Ovary (tissue), 9 donors: ENCODE data around the gene PSMD14. TPM values are rescaled to one million over a fixed set of nuclear protein-coding genes. Genes with fewer than 3 reads are reported as not detected.
"Not testable (repeated sequence)": the region's sequence is repeated elsewhere in the genome, so short reads cannot be mapped to it uniquely, and the experiment has no call there.

Source experiments
- DNase-seq, 5 donors: peaks; one replicate each; pipeline ENCODE4 v3.0.0-alpha.2; 2019 to 2020
- H3K27ac ChIP-seq, 2 donors: fragments of 200-600 bp; one replicate each; pipeline versions ENCODE4 v1.5.1 to v1.8.0; 2019 to 2022
- H3K27me3 ChIP-seq: fragments of 200-600 bp; one replicate; pipeline ENCODE4 v1.8.0; 2022
- H3K36me3 ChIP-seq: fragments of 200-600 bp; sonication (generic); one replicate; pipeline ENCODE4 v1.5.1; 2019
- H3K4me1 ChIP-seq: one replicate; pipeline ENCODE4 v1.8.1; 2013; ENCODE audit warnings: mild to moderate bottlenecking, moderate library complexity; ENCODE audit not compliant: insufficient read depth
- H3K4me3 ChIP-seq: fragments of 200-600 bp; sonication (generic); one replicate; pipeline ENCODE4 v1.5.1; 2017
- H3K9me3 ChIP-seq, 2 donors: fragments of 200-600 bp in 1 of 2; sonication (generic) in 1 of 2; one replicate each; pipeline versions ENCODE4 v1.5.1 to v1.8.1; 2013 to 2019; ENCODE audit warnings: mild to moderate bottlenecking in 1 of 2, moderate library complexity in 1 of 2
- EP300 ChIP-seq: sonication (generic); formaldehyde crosslinking; IDR thresholded peaks from one replicate; pipeline ENCODE4 v1.6.1; 2017; ENCODE audit warnings: antibody characterized with exemption
- POLR2A ChIP-seq: fragments of 450-650 bp; IDR thresholded peaks from one replicate; pipeline ENCODE4 v1.6.1; 2017; ENCODE audit warnings: antibody characterized with exemption, mild to moderate bottlenecking, moderate library complexity
- WGBS, 3 donors: extraction: QIAGEN DNeasy Blood & Tissue Kit in 1 of 3; methylation state at CpG; one replicate each; pipeline versions ENCODE4 v1.1.5 to v1.1.7; 2013 to 2017; 5-methylcytosine and 5-hydroxymethylcytosine counted together
- intact Hi-C, 4 donors: fragments of 100-400 bp; cut with DNase I; formaldehyde crosslinking; loops; one replicate each; pipeline versions ENCODE4 v1.11.0 to v1.15.1; 2022 to 2023
- polyA plus RNA-seq, 2 donors: library from polyadenylated mRNA; stranded (reverse); fragments of 200-250 nt in 1 of 2; fragments of 350-450 nt in 1 of 2; fragmentation: Illumina TruSeq in 1 of 2; extraction: RNeasy Lipid Tissue Mini Kit (QIAGEN cat#74804) in 1 of 2; gene quantifications; one replicate each; pipeline ENCODE4 v1.2.3, GENCODE V29; 2013 to 2014
- total RNA-seq, 7 donors: library from RNA; depleted of rRNA in 2 of 7; stranded (reverse); fragments of >200 nt in 2 of 7; fragmentation: NEBNext Ultra II Directional in 3 of 7; extraction: Animal tissue kit (Norgen Biotek cat#: 25700) in 3 of 7; gene quantifications; one replicate each; pipeline versions ENCODE4 v1.1.0 to v1.2.4, GENCODE V29; 2016 to 2023
- TF ChIP-seq, protein P1 (sequence below), 3 donors: fragments of 450-650 bp in 2 of 3; fragments of 200-600 bp in 1 of 3; IDR thresholded peaks; one replicate each; pipeline versions ENCODE4 v1.5.1 to v1.8.0; 2016 to 2022; ENCODE audit warnings: antibody characterized with exemption in 3 of 3, mild to moderate bottlenecking in 1 of 3
- donor health status: DM: no; HTN: no; CAD: no; lungs with moderate emphysema.
- donor health status: DM: no; HTN: no; CAD: no.
- donor health status: Bipolar disorder and iron deficiency.
- donor health status: DM: yes; HTN: yes; CAD: no.
- donor health status: DM: no; HTN: no; CAD: no.
- donor health status: DM: yes; HTN: yes; CAD: no.

PSMD14 gene
- total and polyA plus RNA-seq, 9 donors, result 9.4 to 34.3 (median 19.4) TPM

- Histone ChIP-seq H3K9me3 (no peaks in the 10 kb centered on the region), H3K27me3 (no peaks in the 10 kb centered on the region), H3K27ac (no peak overlapping the region), H3K4me3 (no peak overlapping the region), H3K4me1 (no peaks in the 10 kb centered on the region), H3K36me3 (no peaks in the 10 kb centered on the region)
- no peak for DNase-seq
- intact Hi-C loops, result no loop called here
- no peak for TF ChIP-seq POLR2A
- TF ChIP-seq, protein P1, sequence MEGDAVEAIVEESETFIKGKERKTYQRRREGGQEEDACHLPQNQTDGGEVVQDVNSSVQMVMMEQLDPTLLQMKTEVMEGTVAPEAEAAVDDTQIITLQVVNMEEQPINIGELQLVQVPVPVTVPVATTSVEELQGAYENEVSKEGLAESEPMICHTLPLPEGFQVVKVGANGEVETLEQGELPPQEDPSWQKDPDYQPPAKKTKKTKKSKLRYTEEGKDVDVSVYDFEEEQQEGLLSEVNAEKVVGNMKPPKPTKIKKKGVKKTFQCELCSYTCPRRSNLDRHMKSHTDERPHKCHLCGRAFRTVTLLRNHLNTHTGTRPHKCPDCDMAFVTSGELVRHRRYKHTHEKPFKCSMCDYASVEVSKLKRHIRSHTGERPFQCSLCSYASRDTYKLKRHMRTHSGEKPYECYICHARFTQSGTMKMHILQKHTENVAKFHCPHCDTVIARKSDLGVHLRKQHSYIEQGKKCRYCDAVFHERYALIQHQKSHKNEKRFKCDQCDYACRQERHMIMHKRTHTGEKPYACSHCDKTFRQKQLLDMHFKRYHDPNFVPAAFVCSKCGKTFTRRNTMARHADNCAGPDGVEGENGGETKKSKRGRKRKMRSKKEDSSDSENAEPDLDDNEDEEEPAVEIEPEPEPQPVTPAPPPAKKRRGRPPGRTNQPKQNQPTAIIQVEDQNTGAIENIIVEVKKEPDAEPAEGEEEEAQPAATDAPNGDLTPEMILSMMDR (IDR thresholded peaks at IDR 0.05), result no peak
- TF ChIP-seq EP300, result no peak
- 60 to 77% (median 60%) methylated on average over 1 of the region's 1 CpG for WGBS, 3 donors
These were observed 29.0 kb downstream of the PSMD14 start for GRCh38 chr2:161337247-161337646.

GRCh38 chr2:161339532-161339931, 31.3 kb downstream of the PSMD14 start:
- H3K27ac ChIP-seq, H3K9me3 ChIP-seq, H3K4me3 ChIP-seq, H3K4me1 ChIP-seq, H3K27me3 ChIP-seq, DNase-seq, H3K36me3 ChIP-seq, intact Hi-C loops: not testable (repeated sequence)
- 86 to 90% (median 87%) methylated on average over 3 of the region's 3 CpGs for WGBS, 3 donors

- intact Hi-C loops, H3K4me3 ChIP-seq, H3K27me3 ChIP-seq, H3K36me3 ChIP-seq, H3K4me1 ChIP-seq, DNase-seq, H3K9me3 ChIP-seq, H3K27ac ChIP-seq: not testable (repeated sequence)
- WGBS, 3 donors, result 64 to 74% (median 71%) methylated on average over 30 to 42 of the region's 64 CpGs
These were observed 32.7 kb downstream of the PSMD14 start for GRCh38 chr2:161340930-161341413.

- Histone ChIP-seq H3K4me1 (no peaks in the 10 kb centered on the region), H3K36me3 (no peaks in the 10 kb centered on the region), H3K27me3 (no peaks in the 10 kb centered on the region), H3K9me3 (no peaks in the 10 kb centered on the region), H3K27ac (no peak overlapping the region), H3K4me3 (no peak overlapping the region)
- 95 to 97% (median 97%) methylated on average over 3 of the region's 3 CpGs for WGBS, 3 donors
- intact Hi-C loops, result no loop called here
- TF ChIP-seq POLR2A (no peak), EP300 (no peak)
- TF ChIP-seq, protein P1 (IDR thresholded peaks at IDR 0.05), result no peak
- DNase-seq, result no peak
These were observed 35.0 kb downstream of the PSMD14 start for GRCh38 chr2:161343235-161343634.

GRCh38 chr2:161344692-161345091, 36.5 kb downstream of the PSMD14 start:
- no peak overlapping the region for H3K27ac ChIP-seq
- no peaks in the 10 kb centered on the region for H3K4me1 ChIP-seq
- intact Hi-C loops, result no loop called here
- H3K36me3 ChIP-seq, result no peaks in the 10 kb centered on the region
- TF ChIP-seq, protein P1 (IDR thresholded peaks at IDR 0.05), result no peak
- TF ChIP-seq POLR2A (no peak), EP300 (no peak)
- WGBS, 3 donors, result 95 to 100% (median 98%) methylated on average over 2 of the region's 2 CpGs
- no peaks in the 10 kb centered on the region for H3K27me3 ChIP-seq
- DNase-seq, result no peak
- no peaks in the 10 kb centered on the region for H3K9me3 ChIP-seq
- H3K4me3 ChIP-seq, result no peak overlapping the region

DNA sequence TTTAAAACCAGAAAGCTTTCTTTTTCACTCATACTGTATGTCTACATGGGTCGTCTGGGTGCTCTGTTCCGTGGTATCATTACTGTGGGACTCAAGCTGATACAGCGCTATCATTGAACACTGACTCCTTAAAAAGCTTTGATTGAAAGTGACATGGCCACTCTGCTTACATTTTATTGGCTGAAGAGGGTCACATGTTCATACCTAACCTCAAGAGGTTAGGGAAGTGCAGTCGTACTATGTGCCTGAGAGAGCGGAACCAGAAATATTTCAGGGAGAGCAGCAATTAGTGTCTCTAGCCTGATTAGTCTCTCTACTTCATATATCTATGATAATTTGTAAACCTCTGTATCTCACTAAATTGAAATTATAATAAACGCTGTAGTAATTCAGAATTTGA, 43.5 kb downstream of the PSMD14 start:
- no peak for TF ChIP-seq POLR2A
- TF ChIP-seq, protein P1 (IDR thresholded peaks at IDR 0.05), result no peak
- TF ChIP-seq EP300, result no peak
- Histone ChIP-seq H3K4me1 (no peaks in the 10 kb centered on the region), H3K27me3 (no peaks in the 10 kb centered on the region), H3K4me3 (no peak overlapping the region), H3K27ac (no peak overlapping the region), H3K9me3 (no peaks in the 10 kb centered on the region), H3K36me3 (no peaks in the 10 kb centered on the region)
- intact Hi-C loops, result no loop called here
- no peak for DNase-seq
- 78 to 96% (median 86%) methylated on average over 6 of the region's 6 CpGs for WGBS, 3 donors
